ENCODE data around the gene APOBEC3A. TPM values are rescaled to one million over a fixed set of nuclear protein-coding genes. Genes with fewer than 3 reads are reported as not detected.
"Not testable (repeated sequence)": the region's sequence is repeated elsewhere in the genome, so short reads cannot be mapped to it uniquely, and the experiment has no call there.

Gene APOBEC3A
- total and polyA plus RNA-seq, 7 donors: 0.36 to 67.3 (median 4.8) TPM; not detected in 3

- H3K27me3 ChIP-seq: no peaks in the 10 kb centered on the region
- peak; percentile 25 for DNase-seq
- H3K27ac ChIP-seq: no peak overlapping the region
- TF ChIP-seq CTCF (IDR thresholded peaks at IDR 0.05) (no peak), EP300 (IDR thresholded peaks at IDR 0.05) (no peak), POLR2A (IDR thresholded peaks at IDR 0.05) (no peak), POLR2AphosphoS5 (IDR thresholded peaks at IDR 0.05) (no peak)
- no peaks in the 10 kb centered on the region for H3K36me3 ChIP-seq
- intact Hi-C loops (cut with DNase I): no loop called here
- WGBS, 2 donors: 93 to 97% methylated on average over 3 of the region's 3 CpGs
- H3K9me3 ChIP-seq: no peaks in the 10 kb centered on the region
- no peak overlapping the region for H3K4me3 ChIP-seq
- no peaks in the 10 kb centered on the region for H3K4me1 ChIP-seq
Measured at GRCh38 chr22:38955926-38956325, 1.5 kb upstream of the APOBEC3A start.

- Histone ChIP-seq H3K27me3 (no peaks in the 10 kb centered on the region), H3K4me1 (no peaks in the 10 kb centered on the region), H3K4me3 (no peak overlapping the region), H3K27ac (no peak overlapping the region), H3K9me3 (no peaks in the 10 kb centered on the region), H3K36me3 (no peaks in the 10 kb centered on the region)
- TF ChIP-seq POLR2A (IDR thresholded peaks at IDR 0.05) (no peak), CTCF (IDR thresholded peaks at IDR 0.05) (no peak), EP300 (IDR thresholded peaks at IDR 0.05) (no peak), POLR2AphosphoS5 (IDR thresholded peaks at IDR 0.05) (no peak)
- peak; percentile 51 for DNase-seq
- WGBS, 2 donors: 89 to 90% methylated on average over 5 of the region's 5 CpGs
- intact Hi-C loops (cut with DNase I): no loop called here
Measured at GRCh38 chr22:38956551-38956950, 858 bp upstream of the APOBEC3A start.

- Histone ChIP-seq H3K27me3 (no peaks in the 10 kb centered on the region), H3K9me3 (no peaks in the 10 kb centered on the region), H3K4me1 (no peaks in the 10 kb centered on the region), H3K36me3 (no peaks in the 10 kb centered on the region), H3K4me3 (no peak overlapping the region), H3K27ac (no peak overlapping the region)
- no peak for DNase-seq
- TF ChIP-seq POLR2AphosphoS5 (IDR thresholded peaks at IDR 0.05): no peak
- TF ChIP-seq EP300 (IDR thresholded peaks at IDR 0.05): no peak
- TF ChIP-seq CTCF (IDR thresholded peaks at IDR 0.05): no peak
- no peak for TF ChIP-seq POLR2A (IDR thresholded peaks at IDR 0.05)
- WGBS, 2 donors: 79 to 92% methylated on average over 6 of the region's 6 CpGs
- intact Hi-C loops (cut with DNase I): no loop called here
Measured at GRCh38 chr22:38957808-38958650, 620 bp downstream of the APOBEC3A start.

GRCh38 chr22:38958651-38958943, 1.2 kb downstream of the APOBEC3A start:
- H3K4me1 ChIP-seq; H3K4me3 ChIP-seq; DNase-seq; H3K36me3 ChIP-seq; H3K9me3 ChIP-seq; intact Hi-C loops (cut with DNase I); H3K27me3 ChIP-seq; H3K27ac ChIP-seq: not testable (repeated sequence)

- 68 to 86% methylated on average over 8 of the region's 8 CpGs for WGBS, 2 donors
- H3K36me3 ChIP-seq: no peaks in the 10 kb centered on the region
- TF ChIP-seq EP300 (IDR thresholded peaks at IDR 0.05): no peak
- TF ChIP-seq POLR2AphosphoS5 (IDR thresholded peaks at IDR 0.05): no peak
- TF ChIP-seq POLR2A (IDR thresholded peaks at IDR 0.05): no peak
- TF ChIP-seq CTCF (IDR thresholded peaks at IDR 0.05): no peak
- no peak overlapping the region for H3K27ac ChIP-seq
- no peaks in the 10 kb centered on the region for H3K27me3 ChIP-seq
- H3K4me3 ChIP-seq: no peak overlapping the region
- no peaks in the 10 kb centered on the region for H3K4me1 ChIP-seq
- intact Hi-C loops (cut with DNase I): no loop called here
- H3K9me3 ChIP-seq: no peaks in the 10 kb centered on the region
- no peak for DNase-seq
Measured at GRCh38 chr22:38959590-38959989, 2.2 kb downstream of the APOBEC3A start.

GRCh38 chr22:38960673-38961072, 3.3 kb downstream of the APOBEC3A start:
- H3K27ac ChIP-seq; H3K4me3 ChIP-seq; H3K27me3 ChIP-seq; H3K9me3 ChIP-seq; H3K4me1 ChIP-seq; H3K36me3 ChIP-seq; DNase-seq; intact Hi-C loops (cut with DNase I): not testable (repeated sequence)
- 79 to 94% methylated on average over 4 of the region's 4 CpGs for WGBS, 2 donors

GRCh38 chr22:38963291-38963738, 5.9 kb downstream of the APOBEC3A start:
- H3K4me1 ChIP-seq; H3K9me3 ChIP-seq; intact Hi-C loops (cut with DNase I); H3K27ac ChIP-seq; H3K27me3 ChIP-seq; H3K4me3 ChIP-seq; DNase-seq; H3K36me3 ChIP-seq: not testable (repeated sequence)
- WGBS, 2 donors: 14 to 54% methylated on average over 11 of the region's 11 CpGs

All from sigmoid colon (tissue), 7 donors.